Activated effector memory CD4-positive, alpha-beta T cell treated with Interleukin-2 at 50 U/mL for 16 hours (primary cell): ENCODE measurements around the gene KRTAP1-3.
"Not testable (repeated sequence)": the region's sequence is repeated elsewhere in the genome, so short reads cannot be mapped to it uniquely, and the experiment has no call there.

Experiments used
- DNase-seq: peaks from one replicate; pipeline ENCODE4 v3.0.0-alpha.2; 2020

KRTAP1-3 gene, protein sequence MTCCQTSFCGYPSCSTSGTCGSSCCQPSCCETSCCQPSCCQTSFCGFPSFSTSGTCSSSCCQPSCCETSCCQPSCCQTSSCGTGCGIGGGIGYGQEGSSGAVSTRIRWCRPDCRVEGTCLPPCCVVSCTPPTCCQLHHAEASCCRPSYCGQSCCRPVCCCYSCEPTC

DNA sequence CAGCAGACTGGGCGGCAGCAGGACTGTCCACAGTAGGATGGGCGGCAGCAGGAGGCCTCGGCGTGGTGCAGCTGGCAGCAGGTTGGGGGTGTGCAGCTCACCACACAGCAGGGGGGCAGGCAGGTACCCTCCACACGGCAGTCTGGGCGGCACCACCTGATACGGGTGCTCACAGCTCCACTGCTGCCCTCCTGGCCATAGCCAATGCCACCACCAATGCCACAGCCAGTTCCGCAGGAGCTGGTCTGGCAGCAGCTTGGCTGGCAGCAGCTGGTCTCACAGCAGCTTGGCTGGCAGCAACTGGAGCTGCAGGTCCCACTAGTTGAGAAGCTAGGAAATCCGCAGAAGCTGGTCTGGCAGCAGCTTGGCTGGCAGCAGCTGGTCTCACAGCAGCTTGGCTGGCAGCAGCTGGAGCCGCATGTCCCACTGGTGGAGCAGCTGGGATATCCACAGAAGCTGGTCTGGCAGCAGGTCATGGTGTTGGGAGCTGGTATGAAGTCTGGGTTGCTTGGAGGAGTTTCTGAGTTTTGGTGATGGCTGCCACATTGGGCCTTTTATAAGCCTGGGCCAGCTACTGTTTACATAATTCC is at the start of gene KRTAP1-3:
TSS of gene KRTAP1-3 (minus strand) at position 529 of the 590 bp plus-strand sequence. CDS start at position 476, 53 bp downstream.
- not testable (repeated sequence) for DNase-seq

DNA sequence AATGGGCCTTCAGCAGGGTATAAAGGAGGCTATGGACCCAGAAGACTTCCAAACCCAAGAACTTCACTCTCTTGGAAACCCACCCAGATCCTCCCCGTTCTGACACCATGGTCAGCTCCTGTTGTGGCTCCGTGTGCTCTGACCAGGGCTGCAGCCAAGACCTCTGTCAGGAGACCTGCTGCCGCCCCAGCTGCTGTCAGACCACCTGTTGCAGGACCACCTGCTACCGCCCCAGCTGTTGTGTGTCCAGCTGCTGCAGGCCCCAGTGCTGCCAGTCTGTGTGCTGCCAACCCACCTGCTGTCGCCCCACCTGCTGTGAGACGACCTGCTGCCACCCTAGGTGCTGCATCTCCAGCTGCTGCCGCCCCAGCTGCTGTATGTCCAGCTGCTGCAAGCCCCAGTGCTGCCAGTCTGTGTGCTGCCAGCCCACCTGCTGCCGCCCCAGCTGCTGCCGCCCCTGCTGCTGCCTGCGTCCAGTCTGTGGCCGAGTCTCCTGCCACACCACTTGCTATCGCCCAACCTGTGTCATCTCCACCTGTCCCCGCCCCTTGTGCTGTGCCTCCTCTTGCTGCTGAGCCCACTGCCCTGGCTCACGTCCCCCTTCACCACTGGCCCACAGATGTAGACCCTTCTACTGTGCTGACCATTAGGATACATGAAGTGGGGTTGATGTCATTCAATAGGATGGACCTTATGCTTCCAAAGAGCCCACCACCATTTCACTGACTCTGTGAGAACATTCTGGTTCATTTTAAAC is 49.6 kb upstream of the KRTAP1-3 start, which contains the start of gene KRTAP4-7:
TSS of gene KRTAP4-7 (plus strand) at position 51 of the 757 bp plus-strand sequence. CDS start at position 108, 57 bp downstream.
- not testable (repeated sequence) for DNase-seq

DNA sequence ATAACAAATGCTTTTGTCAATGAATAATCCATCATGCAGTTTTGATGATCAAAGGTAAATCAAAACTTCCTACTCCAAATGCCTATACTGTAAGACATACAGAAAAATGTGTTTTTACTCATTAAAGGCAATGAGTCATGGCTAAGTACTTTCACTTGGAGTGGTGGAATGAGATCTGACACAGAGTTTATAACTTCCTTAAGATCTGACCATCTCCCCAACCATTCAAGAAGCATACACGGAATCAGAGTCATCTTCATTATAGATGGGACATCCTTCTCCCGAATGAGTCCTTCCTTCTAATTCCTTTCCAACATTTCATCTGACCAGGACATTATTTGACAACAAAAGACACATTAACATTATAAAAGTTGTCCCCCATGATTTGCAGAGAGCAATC is 48.8 kb upstream of the KRTAP1-3 start:
- not testable (repeated sequence) for DNase-seq

DNA sequence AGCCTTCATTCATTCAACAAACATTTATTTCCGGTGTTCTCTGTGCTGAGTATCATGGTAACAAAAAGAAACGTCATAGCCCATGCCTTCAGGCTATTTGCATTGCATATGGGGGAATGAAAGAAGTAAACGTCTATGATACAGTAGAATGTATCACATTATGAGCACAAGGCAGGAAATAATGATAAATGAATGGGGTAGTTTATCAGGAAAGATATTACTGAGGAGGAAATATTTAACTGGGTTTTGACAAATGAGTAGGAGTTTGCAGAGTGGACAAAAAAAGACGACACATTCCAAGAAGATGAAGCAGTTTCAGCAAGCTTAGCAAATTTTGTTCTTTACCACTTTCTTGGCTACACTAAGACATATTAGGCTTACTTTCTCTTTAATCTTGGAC is 48.0 kb upstream of the KRTAP1-3 start:
- no peak for DNase-seq

DNA sequence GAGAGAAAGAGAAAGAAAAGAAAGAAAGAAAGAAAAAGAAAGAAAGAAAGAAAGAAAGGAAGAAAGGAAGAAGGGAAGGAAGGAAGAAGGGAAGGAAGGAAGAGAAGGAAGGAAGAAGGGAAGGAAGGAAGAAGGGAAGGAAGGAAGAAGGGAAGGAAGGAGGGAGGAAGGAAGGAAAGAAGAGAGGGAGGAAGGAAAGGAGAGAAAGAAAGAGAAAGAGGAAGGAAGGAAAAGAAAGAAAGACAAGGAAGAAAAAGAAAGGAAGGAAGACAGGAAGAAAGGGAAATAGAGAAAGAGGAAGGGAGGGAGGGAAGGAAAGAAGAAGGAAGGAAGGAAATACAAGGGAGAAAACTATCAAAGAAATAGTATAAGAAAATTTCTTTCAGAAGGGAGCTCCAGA is 42.1 kb upstream of the KRTAP1-3 start:
- DNase-seq, result no peak

DNA sequence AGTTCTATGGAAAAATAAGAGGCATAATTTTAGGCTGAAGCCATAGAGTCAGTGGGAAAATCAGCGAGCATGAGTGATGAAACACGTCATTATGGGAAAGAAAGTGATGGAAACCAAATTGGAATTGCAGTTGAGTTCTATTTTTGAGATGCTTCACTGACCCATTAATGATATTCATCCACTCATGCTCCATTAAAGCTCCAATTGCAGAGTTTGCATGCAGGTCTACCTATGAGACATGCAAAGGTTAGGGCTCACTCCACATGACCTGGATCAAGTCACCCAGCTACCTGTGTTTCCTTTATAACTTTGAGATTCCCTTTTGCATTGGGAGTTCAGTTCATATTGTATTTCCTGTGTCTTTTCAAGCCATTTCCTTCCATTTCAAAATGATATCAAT is 39.0 kb upstream of the KRTAP1-3 start:
- no peak for DNase-seq

DNA sequence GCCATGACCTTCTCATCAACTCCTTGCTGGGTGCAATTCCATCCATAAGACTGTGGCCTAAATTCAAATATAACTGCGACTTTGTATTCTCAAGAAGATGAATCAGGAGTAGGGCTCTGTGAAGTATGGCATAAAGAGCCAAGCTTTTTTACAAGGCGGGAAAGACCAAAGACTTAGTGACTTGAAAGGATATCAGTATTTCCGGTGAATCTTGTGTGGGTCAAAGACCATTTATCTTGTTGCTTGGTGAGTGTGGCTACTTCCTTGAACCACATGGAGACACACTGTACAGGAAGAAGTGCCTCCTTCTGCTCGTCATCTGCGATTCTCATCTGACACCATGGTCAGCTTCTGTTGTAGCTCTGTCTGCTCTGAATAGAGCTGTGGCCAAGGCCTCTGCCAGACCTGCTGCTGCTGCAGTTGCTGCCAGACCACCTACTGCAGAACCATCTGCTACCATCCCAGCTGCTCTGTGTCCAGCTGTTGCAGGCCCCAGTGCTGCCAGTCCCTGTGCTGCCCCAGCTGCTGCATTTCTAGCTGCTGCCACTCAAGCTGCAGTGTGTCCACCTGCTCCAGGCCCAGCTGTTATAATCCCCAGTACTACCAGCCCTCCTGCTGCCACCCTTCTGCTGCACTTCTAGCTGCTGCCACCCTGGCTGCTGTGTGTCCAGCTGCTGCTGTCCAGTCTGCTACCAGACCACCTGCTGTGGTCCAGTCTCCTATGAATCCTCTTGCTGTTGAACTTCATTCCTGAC is 37.1 kb upstream of the KRTAP1-3 start:
- no peak for DNase-seq

DNA sequence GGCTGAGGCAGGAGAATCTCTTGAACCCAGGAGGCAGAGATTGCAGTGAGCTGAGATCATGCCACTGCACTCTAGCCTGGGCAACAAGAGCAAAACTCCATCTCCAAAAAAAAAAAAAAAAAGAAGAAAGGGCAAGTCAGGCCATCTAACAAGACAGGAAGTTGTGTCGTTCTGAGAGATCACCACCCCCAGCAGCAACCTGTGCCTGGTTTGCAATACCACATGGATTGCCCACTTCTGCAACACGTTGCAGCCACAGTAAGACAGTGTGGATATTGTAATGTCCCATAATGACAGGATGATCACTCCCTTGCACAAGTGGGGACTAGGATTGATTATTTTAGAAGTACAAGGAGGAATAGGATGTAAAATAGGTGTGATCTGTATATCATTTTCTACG is 34.4 kb upstream of the KRTAP1-3 start:
- no peak for DNase-seq

DNA sequence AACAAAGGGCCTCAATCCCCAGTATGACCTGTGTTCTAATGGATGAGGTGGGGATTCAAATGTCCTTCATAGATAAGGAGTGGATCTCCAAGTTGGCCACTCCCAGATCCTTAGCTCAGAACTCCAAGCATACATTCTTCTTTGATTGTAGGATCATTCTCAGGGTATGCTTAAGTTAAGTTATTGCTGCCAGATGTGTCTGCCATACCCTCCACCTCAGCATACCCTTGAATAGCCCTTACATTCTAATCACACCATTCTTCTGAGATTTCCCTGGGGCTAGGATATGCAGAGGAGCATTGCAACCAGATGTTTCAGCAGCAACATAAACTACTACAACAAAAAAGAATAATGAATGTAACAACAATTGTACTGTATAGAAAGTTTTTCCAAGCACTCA is 32.6 kb upstream of the KRTAP1-3 start:
- no peak for DNase-seq

DNA sequence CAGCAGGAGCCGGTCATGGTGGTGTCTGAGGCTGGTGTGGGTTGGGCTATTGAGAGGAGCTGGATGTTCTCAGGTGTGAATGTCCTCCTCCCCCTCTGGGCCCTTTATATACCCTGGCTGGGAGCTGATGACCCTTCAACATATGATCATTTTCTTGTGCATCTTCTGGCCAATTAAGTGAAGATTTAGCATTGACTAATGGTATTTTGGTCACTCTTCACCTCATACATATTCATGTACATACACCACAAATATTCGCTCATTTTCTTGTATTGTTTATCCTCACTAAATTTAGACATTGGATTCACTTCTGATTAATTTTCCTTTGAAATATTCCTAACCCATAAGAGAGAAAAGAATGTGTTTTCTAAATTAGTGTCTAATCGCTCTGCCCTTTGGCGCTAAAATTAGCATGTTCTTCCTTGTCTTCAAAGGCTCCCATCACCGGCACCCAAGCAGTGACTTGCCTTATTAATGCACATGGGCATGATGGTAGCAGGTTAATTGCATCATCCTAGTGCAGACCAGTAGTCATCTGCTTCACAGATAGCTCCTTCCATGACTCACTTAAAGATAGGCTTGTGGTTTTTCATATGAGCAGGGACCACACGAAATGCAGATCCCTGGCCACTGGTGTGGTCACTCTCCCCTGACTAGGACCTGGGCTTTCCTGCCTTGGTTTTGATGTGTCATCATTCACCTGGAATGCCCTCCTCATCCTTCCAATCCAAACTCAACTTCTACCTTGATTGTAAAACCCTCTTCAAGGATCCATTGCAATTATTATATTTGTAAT is 31.4 kb upstream of the KRTAP1-3 start, which contains the start of gene KRTAP2-4:
TSS of gene KRTAP2-4 (minus strand) at position 51 of the 796 bp plus-strand sequence. CDS start at position 17, 34 bp downstream.
- no peak for DNase-seq

DNA sequence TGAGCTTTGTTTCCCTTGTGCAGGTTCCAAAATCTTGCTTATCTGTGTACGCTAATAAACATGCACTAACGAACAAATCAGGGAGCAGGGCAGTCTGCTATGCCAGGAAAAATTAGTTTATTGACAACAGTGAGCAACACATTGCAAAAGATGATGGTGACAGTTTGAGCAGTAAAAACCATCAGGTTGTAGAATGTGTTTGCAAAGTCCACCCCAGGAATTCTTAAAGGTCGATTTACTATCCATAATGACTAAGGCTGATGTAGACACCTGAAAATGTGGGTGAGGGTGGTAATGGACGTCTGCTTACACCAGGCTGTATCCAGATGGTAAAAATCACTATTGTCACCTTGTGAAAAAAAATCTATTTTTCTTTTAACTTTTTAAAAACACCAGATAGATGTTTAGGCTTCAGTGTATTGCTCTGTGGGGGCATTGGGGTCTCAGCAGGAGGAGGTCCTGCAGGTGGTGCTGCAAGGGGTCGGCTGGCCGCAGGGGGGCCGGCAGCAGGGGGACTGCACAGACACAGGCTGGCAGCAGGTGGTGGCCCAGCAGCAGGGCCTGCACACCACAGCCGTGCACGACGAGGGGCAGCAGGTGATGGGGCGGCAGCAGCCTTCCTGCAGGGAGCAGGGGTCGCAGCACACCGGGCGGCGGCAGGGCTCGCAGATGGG is 30.5 kb upstream of the KRTAP1-3 start:
- not testable (repeated sequence) for DNase-seq

DNA sequence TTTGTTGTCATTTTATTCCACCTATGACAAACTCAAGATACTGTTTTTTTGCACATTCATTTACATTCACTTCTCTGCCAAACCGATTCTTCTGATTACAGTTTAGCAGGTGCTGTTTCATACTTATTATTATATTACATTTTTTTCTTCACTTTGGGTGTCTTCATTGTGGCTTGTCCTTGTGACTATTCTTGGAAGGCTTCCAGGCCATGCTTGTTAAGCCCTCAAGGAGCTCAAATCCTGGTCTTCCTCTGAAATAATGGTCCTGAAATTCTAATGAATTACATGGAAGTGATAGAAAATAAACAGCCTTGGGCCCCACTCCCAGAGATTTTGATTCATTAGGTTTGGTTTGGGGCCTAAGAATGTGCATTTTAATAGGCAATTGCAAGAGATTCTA is 29.6 kb upstream of the KRTAP1-3 start:
- no peak for DNase-seq

DNA sequence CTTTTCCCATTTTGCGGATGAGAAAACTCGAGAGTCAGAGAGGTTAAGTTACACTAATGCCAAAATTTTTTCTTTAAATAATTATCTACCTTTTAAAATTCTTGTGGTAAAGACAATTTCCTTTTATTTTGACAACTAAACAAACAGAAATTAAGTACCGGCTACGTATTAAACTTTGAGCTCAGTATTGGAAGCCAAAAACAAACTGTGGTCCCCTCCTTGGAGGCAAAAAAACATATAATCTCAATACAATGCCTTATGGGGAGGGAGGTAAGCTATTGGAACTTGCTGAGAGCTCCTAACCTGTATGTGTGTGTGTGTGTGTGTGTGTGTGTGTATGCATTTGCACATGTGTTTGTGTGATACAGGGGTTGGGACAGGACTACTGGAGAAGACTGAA is 28.8 kb upstream of the KRTAP1-3 start:
- DNase-seq, result no peak

DNA sequence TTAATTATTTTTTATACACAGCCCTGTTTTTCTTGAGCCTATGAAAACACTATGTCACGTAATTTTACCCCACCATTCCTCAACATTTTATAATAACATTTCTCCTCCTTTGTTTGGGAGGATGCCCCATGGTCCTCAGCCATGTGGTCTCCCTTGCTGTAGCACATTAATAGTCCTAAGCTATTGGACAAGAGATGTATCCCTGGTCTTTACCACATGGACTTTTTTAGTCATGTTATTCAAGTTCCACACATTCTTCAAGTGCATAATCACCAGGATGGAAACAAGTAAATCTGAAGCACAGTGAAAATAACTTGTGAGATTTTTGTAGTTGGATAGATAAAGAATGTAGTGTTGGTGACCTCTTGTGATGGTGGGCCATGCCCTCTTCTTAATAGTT is 27.3 kb upstream of the KRTAP1-3 start:
- no peak for DNase-seq

DNA sequence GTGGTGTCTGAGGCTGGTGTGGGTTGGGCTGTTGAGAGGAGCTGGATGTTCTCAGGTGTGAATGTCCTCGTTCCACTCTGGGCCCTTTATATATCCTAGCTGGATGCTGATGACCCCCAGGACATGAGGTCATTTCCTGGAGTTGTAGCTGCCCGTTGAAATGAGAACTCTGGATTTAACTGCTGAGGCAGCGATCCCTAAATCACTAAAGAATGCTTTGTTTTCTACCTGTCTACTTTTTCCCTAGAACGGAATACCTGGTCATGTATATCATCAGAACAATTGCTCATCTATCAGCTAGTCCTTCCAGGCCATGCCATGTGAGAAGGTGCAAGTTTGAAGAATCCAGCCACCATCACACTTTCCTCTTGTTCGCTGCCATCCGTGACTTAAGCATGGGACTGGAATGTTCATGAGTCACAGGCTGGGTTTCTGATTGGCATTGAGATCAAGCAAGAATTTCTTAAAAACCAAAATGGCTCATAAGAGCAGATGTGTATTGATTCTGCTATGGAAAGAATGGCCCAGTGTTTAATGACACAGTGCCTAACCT is 25.5 kb upstream of the KRTAP1-3 start, which contains the start of gene KRTAP2-3:
TSS of gene KRTAP2-3 (minus strand) at position 63 of the 553 bp plus-strand sequence. CDS start 64 bp downstream, outside the sequence.
- no peak for DNase-seq

DNA sequence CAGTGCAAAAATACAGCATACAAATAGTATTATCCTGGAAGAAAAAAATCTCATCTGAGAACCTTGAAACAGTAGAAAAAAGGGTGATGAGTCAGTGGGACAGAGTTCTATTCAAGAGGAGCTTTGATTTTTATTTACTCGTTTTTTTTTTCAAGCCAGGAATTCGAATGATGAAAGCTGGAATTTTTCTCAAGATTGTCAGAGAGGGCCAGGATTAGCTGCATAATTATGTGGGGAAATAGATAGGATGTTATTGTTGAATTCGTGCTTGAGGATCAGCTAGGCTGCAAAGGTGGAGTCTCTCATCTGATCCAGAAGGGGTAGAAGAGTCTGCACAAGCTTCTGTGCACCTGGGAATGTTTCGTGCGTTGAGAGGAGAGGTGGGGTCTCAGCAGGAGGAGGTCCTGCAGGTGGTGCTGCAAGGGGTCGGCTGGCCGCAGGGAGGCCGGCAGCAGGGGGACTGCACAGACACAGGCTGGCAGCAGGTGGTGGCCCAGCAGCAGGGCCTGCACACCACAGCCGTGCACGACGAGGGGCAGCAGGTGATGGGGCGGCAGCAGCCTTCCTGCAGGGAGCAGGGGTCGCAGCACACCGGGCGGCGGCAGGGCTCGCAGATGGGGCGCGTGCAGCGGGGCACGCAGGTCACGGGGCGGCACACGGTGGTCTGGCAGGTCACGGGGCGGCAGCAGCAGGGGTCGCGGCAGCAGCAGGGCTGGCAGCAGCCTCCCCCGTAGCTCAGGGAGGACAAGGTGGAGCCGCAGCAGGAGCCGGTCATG is 24.8 kb upstream of the KRTAP1-3 start:
- not testable (repeated sequence) for DNase-seq

DNA sequence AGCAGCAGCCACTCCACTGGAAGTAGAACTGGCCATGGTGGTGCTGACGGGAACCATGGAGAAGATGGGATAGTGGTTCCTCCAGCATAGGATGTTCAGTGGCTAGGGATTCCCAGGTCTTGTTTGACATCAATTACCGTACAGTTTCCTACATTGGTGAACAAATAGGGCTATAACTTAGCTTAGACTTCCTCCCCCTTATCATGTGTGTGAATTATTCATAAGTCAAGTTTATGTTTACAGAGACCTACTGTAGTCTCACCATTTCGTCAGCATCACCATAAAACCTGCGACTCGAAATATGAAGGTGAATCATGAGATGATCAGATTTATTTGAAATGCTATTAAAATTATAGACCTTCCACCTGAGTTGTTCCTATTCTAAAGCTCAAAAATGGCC is 24.1 kb upstream of the KRTAP1-3 start:
- DNase-seq, result no peak

DNA sequence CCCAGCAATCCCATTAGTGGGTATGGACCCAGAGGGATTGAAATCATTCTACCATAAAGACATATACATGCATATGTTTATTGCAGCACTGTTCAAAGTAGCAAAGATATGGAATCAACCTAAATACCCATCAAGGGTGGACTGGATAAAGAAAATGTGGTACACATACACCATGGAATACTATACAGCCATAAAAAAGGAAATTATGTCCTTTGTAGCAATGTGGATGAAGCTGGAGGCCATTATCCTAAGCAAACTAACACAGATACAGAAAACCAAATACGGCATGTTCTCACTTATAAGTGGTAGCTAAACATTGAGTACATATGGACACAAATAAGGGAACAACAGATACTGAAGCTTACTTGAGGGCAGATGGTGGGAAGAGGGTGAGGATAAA is 22.9 kb upstream of the KRTAP1-3 start:
- no peak for DNase-seq

DNA sequence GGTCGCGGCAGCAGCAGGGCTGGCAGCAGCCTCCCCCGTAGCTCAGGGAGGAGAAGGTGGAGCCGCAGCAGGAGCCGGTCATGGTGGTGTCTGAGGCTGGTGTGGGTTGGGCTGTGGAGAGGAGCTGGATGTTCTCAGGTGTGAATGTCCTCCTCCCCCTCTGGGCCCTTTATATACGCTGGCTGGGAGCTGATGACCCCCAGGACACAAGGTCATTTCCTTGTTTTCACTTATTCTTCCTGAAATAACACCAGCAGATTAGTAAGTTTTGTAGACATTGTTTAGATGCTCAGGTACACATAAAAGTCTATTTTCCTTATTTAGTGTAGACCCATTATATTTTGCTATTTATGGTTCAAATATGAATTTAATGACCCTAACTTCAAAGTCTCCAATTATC is 20.5 kb upstream of the KRTAP1-3 start, which contains the start of gene KRTAP2-2:
TSS of gene KRTAP2-2 (minus strand) at position 101 of the 400 bp plus-strand sequence. CDS start at position 82, 19 bp downstream.
- not testable (repeated sequence) for DNase-seq

DNA sequence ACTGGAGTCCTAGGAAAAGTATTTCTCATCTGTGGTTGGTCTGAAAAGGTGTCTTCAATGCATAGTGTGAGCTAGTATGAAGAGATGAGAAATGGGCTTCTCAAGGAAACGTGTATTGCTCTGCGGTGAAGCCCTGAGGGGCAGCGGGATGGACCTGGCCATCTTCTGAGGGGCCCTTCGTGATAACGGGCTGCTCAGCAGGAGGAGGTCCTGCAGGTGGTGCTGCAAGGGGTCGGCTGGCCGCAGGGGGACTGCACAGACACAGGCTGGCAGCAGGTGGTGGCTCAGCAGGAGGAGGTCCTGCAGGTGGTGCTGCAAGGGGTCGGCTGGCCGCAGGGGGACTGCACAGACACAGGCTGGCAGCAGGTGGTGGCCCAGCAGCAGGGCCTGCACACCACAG is 19.9 kb upstream of the KRTAP1-3 start:
- not testable (repeated sequence) for DNase-seq
